ENCODE data around the gene OR13H1.

GRCh38 chrX:131544218-131544617 lies 344 bp downstream of the OR13H1 start:
- TF ChIP-seq PPARA (CRISPR knock-in tag; IDR thresholded peaks at IDR 0.05; ENCODE audit: borderline replicate concordance) (no peak), RARB (CRISPR knock-in tag; IDR thresholded peaks at IDR 0.05) (no peak), BACH2 (CRISPR knock-in tag; IDR thresholded peaks at IDR 0.05; ENCODE audit: borderline replicate concordance) (no peak), ESRRG (CRISPR knock-in tag; IDR thresholded peaks at IDR 0.05) (no peak), CSRNP3 (CRISPR knock-in tag; IDR thresholded peaks at IDR 0.05) (no peak), POU6F1 (CRISPR knock-in tag; IDR thresholded peaks at IDR 0.05; ENCODE audit: borderline replicate concordance, low read depth) (no peak), ZC3H10 (CRISPR knock-in tag; IDR thresholded peaks at IDR 0.05) (no peak), ZNF565 (CRISPR knock-in tag; conservative IDR thresholded peaks at IDR 0.05; ENCODE audit: low read depth) (no peak), ZFP30 (CRISPR knock-in tag; IDR thresholded peaks at IDR 0.05) (no peak), PATZ1 (CRISPR knock-in tag; IDR thresholded peaks at IDR 0.05; ENCODE audit: borderline replicate concordance) (no peak), TSHZ2 (CRISPR knock-in tag; IDR thresholded peaks at IDR 0.05) (no peak)
